Hematopoietic multipotent progenitor cell treated with erythropoietin and hydrocortisone succinate and interleukin-3 and kit ligand, for 15 days (in vitro differentiated cells): ENCODE measurements around the gene IGF1R.

ENCODE experiments used
- DNase-seq: peaks from one replicate; pipeline ENCODE4 v3.0.0-alpha.2; 2015; ENCODE audit warnings: low spot score

The IGF1R gene

GRCh38 chr15:98946301-98947255 lies 298.2 kb downstream of the IGF1R start:
- DNase-seq = no peak

- no peak for DNase-seq
These were observed 300.1 kb downstream of the IGF1R start for GRCh38 chr15:98948456-98948855.

- no peak for DNase-seq
These were observed 300.6 kb downstream of the IGF1R start for GRCh38 chr15:98948941-98949340.

DNA sequence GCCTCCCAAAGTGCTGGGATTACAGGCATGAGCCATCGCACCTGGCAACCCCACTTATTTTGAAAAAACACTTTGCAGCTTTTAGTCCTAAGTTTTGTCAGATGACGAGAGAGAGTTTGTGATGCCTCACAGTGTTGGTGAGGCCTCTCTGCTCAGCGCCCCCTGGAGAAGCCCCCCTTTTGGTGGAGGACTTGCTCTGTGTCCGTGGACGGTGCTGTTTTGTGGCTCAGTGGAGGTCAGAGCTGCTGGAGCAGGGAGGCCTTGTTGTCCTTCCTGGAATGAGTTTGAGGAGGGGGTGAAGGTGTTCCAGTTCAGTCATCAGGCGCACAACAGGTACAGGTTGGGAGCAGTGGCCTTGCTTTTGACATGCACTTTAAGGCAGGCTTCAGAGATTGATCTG lies 301.3 kb downstream of the IGF1R start:
- no peak for DNase-seq

- no peak for DNase-seq
These were observed 301.9 kb downstream of the IGF1R start for GRCh38 chr15:98950248-98950647.

- DNase-seq = no peak
These were observed 302.7 kb downstream of the IGF1R start for GRCh38 chr15:98951004-98951403.

DNA sequence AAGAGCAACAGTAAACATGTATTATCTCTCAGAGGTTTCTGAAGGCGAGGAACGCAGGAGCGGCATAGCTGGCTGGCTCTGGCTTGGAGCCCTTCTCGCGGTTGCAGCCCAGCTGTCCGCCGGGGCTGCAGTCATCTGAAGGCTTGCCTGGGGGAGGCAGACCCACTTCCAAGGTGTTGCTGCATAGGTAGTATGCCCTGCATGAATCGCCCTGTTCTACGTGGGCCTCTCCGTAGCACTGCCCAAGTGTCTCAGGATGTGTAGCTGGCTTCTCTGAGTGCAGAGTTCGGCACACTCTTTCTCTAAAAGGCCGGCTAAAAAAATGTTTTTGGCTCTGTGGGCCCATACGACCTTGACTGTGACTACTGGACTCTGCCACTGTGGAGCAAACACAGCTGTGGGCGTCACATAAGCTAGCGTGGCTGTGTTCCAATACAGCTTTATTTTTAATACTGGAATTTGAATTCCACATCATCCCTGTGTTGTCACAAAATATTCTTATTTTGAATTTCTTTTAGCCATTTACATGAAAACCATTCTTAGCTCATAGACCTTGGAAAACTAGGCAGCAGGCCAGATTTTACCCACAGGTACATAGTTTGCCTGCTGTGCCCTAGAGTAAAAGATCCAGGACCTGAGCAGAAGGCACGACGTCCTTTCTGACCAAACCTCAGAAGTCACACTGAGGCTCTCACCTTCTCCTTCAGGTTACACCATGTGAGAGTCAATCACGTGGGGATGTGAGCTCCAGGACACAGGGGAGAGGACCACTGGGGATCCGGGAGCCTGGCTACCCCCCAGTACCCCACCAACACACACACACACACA lies 303.4 kb downstream of the IGF1R start:
- DNase-seq = no peak

DNA sequence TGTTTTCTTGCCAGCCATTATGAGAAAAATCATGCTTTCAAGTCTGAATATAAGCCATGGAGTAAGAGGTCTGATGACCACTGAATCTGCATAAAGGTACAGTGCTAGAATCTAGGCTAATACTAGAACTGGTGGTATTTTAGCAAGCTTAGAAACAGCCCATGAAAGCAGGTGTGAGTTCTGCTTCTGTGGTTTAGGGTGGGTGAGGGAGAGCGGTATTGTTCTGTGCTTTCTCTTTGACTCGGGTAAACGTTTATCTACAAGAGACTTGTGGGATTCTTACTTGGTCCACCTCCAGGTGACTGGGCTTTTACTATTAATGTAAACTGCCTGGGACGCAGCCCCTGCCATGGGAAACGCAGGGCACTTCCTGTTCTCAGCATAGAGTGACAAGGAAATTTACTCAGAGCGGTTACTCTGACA lies 304.1 kb downstream of the IGF1R start:
- no peak for DNase-seq

DNA sequence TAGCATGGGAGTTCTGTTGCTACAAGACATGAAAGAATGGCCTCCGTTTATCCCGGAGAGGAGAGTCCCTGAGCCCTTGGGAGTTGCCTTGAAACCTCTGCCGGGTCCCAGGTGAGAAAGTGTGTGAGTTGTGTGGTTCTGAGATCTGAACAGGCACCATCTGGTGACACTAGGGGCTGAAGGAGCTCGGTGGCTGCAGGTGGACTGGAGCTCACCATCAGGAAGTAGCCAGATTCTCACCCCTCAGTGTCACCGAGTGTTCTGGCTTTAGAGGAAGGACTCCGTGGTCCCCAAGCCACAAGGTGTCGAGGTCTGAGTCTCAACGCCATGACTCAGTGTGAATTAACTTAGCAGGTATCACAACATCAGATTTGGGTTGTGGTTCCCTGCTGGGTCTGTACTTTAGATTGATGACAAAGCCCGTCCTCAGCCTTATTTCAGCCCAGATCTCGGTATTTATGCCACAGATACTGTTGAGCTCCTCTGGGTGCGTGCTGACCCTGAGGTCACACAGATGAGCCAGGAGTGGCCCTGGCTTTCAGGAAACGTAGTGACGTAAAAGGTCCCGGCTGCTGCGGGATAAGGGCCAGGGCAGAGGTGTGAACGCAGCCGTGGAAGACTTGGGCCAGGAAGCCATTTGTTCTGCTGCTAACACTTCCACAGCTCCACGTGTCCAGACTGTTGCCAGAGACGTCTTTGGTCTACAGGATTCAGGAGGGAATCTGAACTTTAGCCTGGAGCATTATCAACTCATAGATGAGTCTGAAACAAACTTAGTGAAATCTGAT lies 304.9 kb downstream of the IGF1R start:
- no peak for DNase-seq

GRCh38 chr15:98953968-98954367 lies 305.6 kb downstream of the IGF1R start:
- no peak for DNase-seq

DNA sequence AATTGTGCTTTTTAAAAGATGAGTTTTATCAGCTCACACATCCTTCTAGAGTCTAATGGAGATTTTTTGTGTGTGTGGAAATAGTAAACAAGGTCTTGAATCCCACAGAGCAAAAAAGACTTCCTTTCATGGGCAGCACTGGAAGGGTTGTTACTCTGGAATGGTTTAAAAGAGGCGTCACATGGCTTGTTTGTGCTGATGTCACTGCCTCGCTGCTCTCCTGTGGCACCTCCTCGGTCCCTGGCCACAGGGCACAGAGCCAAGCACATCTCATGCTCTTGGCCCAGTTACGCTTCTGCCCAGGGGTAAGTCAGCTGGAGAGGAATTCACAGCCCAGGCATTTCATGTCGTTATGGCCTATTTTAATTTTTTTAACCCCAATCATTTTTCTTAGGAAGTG lies 306.1 kb downstream of the IGF1R start:
- DNase-seq = no peak

- DNase-seq = no peak
These were observed 307.0 kb downstream of the IGF1R start for GRCh38 chr15:98955331-98955730.

DNA sequence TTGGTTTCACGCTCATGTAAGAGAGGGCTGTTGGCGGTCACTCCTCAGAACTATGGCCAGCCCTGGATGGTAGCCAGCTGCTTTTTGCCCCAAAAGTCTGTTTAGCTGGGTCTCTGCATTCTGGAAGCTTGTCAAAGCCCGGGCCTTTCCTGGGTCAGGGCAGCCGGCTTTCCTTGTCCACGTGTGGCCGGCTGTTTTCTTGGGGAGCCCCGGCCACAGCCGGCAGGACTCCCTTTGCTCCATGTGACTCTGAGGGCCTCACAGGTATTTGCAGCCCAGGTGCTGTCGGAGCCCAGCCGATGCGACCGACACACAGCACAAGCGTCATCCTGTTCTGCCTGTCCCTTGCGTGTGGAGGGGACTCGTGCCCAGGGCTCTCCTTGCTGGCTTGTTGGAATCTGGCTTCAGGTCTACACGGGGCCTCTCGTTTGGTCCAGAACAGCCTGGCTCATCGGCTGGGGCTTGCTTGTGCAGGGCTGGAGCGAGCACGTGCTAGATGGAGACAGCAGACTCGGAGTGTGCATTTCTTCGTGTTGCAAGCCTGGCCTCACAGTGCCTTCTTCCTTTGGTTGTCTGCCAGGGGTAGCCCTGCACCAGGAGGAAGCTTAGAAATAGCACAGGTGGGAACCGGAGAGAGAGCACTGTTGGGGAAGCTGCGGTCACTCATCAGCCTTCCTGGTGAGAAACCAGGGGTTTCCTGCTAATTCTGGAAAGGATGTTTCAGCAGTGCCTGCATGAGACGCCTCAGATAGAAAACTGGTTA lies 307.8 kb downstream of the IGF1R start:
- DNase-seq = no peak

DNA sequence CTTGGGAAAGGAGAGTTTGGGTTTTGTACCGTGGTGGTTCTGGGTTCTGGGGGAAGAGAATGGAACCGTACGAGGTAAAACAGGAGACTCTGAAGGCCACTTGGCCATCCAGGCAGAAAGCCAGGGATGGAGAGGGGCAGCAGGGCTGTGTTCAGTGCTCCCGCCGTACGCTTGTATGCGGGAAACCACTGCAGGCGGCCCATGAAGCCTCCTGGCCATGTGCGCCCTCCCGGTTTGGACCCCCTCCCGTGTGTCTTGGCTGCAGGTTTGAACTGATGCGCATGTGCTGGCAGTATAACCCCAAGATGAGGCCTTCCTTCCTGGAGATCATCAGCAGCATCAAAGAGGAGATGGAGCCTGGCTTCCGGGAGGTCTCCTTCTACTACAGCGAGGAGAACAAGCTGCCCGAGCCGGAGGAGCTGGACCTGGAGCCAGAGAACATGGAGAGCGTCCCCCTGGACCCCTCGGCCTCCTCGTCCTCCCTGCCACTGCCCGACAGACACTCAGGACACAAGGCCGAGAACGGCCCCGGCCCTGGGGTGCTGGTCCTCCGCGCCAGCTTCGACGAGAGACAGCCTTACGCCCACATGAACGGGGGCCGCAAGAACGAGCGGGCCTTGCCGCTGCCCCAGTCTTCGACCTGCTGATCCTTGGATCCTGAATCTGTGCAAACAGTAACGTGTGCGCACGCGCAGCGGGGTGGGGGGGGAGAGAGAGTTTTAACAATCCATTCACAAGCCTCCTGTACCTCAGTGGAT lies 308.6 kb downstream of the IGF1R start:
- DNase-seq = no peak

DNA sequence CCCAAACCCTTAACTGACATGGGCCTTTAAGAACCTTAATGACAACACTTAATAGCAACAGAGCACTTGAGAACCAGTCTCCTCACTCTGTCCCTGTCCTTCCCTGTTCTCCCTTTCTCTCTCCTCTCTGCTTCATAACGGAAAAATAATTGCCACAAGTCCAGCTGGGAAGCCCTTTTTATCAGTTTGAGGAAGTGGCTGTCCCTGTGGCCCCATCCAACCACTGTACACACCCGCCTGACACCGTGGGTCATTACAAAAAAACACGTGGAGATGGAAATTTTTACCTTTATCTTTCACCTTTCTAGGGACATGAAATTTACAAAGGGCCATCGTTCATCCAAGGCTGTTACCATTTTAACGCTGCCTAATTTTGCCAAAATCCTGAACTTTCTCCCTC lies 309.3 kb downstream of the IGF1R start:
- DNase-seq = no peak

- no peak for DNase-seq
These were observed 309.7 kb downstream of the IGF1R start for GRCh38 chr15:98958076-98958475.

DNA sequence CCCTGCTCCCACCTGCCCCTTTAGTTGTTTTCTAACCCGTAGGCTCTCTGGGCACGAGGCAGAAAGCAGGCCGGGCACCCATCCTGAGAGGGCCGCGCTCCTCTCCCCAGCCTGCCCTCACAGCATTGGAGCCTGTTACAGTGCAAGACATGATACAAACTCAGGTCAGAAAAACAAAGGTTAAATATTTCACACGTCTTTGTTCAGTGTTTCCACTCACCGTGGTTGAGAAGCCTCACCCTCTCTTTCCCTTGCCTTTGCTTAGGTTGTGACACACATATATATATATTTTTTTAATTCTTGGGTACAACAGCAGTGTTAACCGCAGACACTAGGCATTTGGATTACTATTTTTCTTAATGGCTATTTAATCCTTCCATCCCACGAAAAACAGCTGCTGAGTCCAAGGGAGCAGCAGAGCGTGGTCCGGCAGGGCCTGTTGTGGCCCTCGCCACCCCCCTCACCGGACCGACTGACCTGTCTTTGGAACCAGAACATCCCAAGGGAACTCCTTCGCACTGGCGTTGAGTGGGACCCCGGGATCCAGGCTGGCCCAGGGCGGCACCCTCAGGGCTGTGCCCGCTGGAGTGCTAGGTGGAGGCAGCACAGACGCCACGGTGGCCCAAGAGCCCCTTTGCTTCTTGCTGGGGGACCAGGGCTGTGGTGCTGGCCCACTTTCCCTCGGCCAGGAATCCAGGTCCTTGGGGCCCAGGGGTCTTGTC lies 310.7 kb downstream of the IGF1R start:
- no peak for DNase-seq

- no peak for DNase-seq
These were observed 311.3 kb downstream of the IGF1R start for GRCh38 chr15:98959640-98960007.

DNA sequence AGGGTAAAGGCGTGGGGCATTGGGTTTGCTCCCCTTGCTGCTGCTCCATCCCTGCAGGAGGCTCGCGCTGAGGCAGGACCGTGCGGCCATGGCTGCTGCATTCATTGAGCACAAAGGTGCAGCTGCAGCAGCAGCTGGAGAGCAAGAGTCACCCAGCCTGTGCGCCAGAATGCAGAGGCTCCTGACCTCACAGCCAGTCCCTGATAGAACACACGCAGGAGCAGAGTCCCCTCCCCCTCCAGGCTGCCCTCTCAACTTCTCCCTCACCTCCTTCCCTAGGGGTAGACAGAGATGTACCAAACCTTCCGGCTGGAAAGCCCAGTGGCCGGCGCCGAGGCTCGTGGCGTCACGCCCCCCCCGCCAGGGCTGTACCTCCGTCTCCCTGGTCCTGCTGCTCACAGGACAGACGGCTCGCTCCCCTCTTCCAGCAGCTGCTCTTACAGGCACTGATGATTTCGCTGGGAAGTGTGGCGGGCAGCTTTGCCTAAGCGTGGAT lies 312.3 kb downstream of the IGF1R start:
- DNase-seq = no peak

- no peak for DNase-seq
These were observed 315.1 kb downstream of the IGF1R start for GRCh38 chr15:98963444-98963843.
